HG02588 (cell line): Measurements from ENCODE around the gene SI.
"Not testable (repeated sequence)": the region's sequence is repeated elsewhere in the genome, so short reads cannot be mapped to it uniquely, and the experiment has no call there.

Experiments
- ATAC-seq: cut with Tn5 transposase; IDR thresholded peaks from one replicate; pipeline ENCODE4 v1.9.1; 2021; ENCODE audit warnings: mild to moderate bottlenecking, moderate library complexity; ENCODE audit not compliant: unreplicated experiment

SI gene

DNA sequence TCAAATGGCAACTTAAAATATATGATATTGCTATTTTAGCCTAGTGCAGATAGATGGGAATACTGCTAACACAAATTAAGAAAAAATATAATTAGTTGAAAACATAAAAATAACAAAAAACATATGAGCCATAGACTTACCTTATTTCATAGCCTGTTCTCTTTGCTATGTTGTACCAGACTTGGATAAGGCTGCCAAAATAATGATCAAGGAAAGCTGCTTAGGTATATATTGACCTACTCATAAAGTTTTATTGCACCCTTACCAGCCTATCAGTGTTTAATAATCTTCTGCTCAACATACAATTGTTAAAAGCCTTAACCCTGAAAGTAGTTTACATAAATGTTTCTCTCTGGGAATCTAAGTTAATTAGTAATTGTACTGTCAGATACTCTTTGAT is at the start of gene SI:
TSS of gene SI (minus strand) at position 204 of the 400 bp plus-strand sequence. CDS start 2,484 bp downstream, outside the sequence.
- no peak for ATAC-seq

DNA sequence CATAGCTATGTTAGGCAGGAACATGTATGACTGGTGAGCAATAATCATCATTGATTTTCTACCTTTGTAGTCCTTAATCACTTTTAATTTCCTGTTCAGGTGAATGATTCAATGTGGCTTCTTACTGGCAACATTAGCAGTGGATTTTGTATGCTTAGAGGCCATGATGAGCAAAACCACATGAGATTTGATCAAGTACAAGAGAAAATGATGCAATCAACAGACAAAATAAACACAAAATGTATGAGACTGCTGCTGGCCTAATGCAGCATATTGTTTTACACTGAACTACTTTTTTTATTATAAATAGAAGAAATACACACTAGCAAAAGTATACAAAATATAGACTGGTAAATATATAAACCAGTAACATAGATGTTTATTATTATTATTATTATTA is 47.5 kb upstream of the SI start:
- ATAC-seq, result no peak

DNA sequence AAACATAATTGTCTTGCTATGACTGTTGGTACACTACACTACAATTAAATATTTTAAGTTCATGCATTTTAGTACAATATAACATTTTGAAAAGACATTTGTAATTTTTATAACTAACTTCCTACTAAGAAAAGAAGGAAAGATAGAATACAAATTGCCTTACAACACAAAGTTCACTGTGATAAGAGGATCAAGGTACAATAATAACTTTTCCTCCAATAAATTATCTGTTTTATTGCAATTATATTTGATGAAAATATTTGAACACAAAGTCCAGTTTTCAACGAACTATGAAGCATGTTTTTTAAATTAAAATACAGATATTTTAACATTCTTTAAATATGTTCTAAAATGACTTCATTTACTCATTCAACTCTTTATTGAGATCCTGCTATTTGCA is 33.1 kb upstream of the SI start:
- no peak for ATAC-seq

DNA sequence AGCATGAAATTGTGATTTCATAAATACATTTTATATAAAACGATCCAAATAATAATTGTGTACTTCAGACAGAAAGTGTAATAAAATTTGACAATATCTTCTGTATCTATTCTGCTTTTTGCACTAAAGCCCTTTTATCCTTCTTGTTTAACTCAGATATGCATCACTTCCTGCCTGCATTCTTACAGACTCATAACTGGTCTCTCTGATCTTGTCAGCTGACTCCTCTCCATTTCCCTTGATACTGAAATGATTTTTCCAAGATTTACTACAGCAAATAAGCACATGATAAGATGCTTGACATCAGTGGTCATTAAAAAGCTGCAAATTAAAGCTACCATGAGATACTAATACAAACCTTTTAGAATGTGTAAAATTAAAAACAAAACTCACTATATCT is 25.3 kb upstream of the SI start:
- ATAC-seq, result no peak

DNA sequence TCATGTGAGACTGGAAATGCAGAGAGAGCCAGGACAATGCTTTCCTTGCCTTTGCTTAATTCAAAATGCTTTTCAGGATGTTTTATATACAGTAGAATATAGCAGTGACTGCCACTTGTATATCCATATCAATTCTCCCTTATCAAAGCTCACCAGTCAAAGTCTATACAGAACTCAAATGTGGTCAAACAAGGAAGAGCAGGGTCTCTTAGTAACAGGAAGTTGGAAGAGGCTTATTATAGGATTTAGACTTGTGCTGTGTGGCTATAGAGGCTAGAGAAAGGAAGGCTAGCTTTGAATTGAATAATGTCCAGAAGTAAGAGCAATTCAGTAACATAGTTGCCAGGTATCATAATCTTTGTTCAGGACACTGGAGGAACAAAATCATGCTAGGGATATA is 4.4 kb upstream of the SI start:
- no peak for ATAC-seq

DNA sequence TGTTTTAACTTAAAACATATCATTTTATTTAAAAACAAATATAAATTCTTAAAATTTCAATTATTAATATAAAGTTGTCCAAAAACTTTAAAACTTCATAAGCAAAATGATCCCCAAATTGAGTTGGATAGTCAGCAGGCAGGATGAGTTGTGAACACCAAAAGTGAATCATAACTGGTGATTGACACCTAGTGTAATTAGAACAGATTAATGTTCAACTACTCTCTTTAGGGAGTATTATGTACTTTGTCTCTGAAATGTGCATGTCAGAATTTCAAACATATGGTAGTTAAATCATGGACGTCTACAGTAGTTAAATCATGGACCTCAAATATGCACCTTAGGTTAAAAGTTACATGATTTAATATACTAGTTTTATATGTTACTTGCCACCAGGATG is 2.9 kb upstream of the SI start:
- no peak for ATAC-seq

DNA sequence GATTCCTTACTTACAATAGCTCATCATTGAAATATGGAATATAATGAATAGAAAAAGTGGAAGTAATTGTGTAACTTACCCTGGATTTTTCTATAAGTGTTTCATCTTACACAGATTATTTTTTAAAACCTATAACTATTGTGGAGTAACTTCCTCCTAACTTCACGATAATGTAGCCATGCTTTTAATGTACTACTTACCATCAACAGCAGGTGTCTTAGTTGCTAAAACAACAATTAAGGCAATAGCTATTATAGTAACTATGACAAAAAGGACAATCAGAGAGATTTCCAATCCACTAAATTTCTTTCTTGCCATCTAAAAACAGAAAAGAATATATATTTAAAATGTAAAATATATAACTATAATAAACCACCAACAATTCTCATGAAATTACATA is 2.6 kb downstream of the SI start:
- no peak for ATAC-seq

DNA sequence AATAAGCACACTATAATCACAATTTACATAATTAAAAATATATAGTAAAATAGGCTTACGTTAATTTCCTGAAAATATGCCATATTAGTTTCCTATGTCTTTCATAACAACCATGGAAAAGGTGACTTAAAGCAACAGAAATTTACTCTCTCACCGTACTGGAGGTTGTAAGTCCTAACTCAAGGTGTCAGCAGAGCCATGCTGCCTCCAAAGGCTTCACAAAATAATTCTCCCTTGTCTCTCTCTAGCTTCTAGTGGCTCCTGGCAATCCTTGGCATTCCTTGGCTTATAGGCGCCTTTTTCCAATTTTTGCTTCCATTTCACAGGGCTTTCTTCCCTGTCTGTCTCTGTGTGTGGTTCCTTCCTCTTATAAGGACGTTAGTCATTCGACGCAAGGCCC is 7.6 kb downstream of the SI start:
- no peak for ATAC-seq

DNA sequence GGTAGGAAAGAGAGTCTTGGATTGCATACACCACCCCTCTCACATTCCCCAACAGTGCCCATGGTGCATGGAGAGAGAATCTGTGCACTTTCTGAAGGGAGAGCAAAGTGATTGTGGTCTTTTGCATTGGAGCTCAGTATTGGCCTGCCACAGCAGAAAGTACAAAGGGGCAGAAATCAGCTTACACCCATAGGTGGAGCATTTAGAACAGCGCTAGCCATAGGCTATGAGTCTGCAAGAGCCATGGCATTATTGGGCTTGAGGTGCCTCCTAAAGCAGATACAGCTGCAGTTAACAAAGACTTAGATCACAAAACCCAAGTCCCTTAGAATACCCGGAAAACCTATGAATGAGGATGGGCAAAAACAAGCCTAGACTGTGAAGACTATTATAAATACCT is 21.8 kb downstream of the SI start:
- ATAC-seq, result no peak

DNA sequence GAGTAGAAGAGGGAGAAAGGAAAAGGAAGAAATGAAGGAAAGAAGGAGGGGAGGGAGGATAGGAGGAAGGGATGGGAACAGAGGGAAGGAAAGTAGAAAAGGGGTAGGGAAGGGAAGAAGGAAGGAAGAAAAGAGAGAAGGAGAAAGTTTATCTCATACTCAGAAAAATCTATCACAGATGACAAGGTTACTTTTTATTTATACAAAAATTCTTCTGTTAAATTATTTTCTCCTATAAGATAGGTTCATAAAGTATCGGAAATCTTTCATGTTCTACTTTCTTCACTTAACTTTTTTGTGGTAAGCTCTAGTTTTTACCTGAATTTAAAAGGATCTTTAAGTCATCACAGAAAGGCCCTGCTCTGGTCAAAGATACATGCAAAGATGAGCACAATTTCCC is 38.1 kb downstream of the SI start:
- ATAC-seq, result no peak

DNA sequence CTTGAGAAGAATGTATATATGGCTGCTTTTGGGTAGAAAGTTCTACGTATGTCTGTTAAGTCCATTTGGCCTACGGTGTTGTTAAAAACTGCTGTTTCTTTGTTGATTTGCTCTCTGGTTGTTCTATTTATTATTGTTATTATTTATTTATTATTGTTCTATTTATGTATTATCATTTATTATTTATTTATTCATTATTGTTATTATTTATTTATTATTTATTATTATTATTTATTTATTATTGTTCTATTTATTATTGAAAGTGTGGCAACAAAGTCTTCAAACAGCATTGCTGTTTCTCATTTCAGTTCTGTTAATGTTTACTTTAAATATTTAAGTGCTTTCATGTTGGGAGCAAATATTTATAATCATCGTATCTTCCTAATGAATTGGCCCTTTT is 66.7 kb downstream of the SI start:
- no peak for ATAC-seq

DNA sequence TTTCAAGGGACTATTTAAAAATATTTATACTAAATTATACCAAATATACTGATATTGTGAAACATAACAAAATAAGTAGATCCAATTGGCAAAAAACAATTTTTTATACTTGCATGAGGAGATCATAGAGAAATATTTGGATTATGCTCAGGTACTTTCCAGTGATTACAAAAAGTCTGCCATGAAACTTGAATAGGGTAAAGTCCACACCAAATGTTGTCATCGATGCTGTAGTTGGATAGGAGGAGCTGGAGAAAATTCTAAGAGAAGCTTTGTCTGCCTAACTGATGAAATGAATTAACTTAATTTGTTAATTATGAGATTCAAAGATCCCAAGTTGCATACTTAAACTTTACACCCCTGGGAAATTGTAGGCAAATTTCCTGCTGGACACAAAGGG is 93.3 kb downstream of the SI start:
- ATAC-seq, result no peak

DNA sequence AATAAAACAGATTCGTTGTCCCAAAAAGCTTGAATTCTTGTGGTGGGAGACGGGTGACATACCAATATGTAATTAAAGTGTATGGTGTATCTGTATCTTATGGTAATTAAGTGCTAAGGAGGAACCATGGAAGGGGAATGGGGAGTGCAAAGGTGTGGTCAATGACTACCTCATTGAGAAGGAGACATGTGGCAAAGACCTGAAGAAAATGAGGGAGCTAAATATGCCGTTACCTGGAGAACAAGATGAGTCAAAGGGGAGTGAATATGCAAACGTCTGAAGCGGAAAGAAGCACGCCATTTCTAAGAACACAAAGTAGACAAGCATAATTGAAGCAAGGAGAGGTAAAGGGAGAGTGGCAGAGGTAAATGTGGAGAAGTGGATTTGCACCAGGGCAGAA is 115.7 kb downstream of the SI start:
- ATAC-seq, result no peak

DNA sequence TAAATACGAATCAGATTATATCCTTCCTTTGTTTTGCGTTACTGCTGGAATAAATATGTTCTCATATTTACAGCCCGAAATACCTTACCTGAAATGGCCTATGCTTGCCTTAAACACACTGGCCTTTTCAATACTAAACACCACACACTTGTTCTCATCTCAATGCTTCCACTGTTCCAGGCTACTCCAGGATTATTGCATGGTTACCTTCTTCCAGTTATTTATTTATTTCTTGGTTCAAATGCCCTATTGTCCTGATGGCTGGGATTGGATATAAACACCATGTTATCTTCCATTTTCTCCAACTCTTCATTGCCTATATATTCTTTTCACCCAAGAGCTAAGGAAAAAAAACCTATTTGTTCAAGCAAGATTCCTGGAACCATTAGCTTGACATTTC is 125.3 kb downstream of the SI start:
- ATAC-seq, result no peak

DNA sequence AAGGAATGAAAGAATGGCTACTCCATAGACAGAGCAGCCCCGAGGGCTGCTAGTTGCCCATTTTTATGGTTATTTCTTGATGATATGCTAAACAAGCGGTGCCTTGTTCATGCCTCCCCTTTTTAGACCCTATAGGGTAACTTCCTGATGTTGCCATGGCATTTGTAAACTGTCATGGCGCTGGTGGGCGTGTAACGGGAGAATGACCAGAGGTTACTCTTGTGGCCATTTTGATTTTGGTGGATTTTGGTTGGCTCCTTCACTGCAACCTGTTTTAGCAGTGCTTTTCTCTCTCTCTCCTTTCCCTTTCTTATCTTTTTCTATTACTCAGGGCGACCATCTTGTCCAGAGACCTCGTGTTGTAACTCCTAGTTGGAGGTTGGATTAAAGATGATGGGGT is 126.9 kb downstream of the SI start:
- not testable (repeated sequence) for ATAC-seq

DNA sequence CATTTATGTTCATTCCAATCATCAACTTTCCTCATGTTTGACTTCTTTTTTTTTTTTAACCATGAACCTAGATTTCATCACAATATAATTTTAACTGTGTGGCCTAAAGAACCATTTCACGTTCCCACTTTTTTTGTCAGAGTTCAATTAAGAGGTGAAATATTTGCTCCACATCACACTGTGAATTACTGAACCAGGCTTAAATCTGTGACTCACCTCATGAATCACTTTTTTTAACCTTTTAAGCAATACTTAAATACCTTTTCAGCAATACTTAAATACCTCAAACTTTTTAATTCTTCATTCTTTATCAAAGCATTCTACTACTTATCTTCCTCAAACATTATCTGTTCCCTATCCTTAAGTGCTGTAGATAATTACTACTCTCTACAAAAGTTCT is 137.6 kb downstream of the SI start:
- ATAC-seq, result no peak

DNA sequence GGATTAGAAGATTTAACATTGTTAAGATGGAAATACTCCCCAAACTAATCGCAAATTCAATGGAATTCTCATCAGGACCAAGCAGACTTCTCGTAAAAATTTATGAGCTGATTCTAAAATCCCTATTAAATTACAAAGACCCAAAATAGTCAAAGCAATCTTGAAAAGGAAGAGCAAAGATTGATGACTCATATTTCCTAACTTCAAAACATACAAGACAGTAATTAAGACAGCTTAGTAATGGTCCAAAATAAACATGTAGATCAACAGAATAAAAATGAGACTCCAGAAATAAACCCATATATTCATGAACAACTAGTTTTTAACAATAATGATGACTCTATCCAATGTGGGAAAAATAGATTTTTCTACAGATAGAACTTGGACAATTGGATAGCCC is 148.7 kb downstream of the SI start:
- ATAC-seq, result no peak
